Colonic mucosa (tissue), 4 donors: ENCODE data around the gene TRIM29. TPM values are rescaled to one million over a fixed set of nuclear protein-coding genes. Genes with fewer than 3 reads are reported as not detected.

ENCODE experiments used
- DNase-seq: peaks from one replicate; pipeline ENCODE4 v3.0.0-alpha.2; 2020
- H3K27ac ChIP-seq: fragments of 200-600 bp; one replicate; pipeline ENCODE4 v1.8.0; 2021
- H3K27me3 ChIP-seq: fragments of 200-600 bp; one replicate; pipeline ENCODE4 v1.8.0; 2021
- H3K36me3 ChIP-seq: fragments of 200-600 bp; one replicate; pipeline ENCODE4 v1.8.0; 2021
- H3K4me1 ChIP-seq: fragments of 200-600 bp; one replicate; pipeline ENCODE4 v1.8.0; 2021; ENCODE audit warnings: mild to moderate bottlenecking
- H3K4me3 ChIP-seq: fragments of 200-600 bp; one replicate; pipeline ENCODE4 v1.8.0; 2021
- H3K9ac ChIP-seq, 2 donors: one replicate each; pipeline ENCODE4 v1.7.0; 2013; ENCODE audit warnings: control low read depth in 2 of 2, low read depth in 2 of 2, low read length in 2 of 2
- H3K9me3 ChIP-seq: fragments of 200-600 bp; one replicate; pipeline ENCODE4 v1.8.0; 2021
- CTCF ChIP-seq: fragments of 200-600 bp; IDR thresholded peaks from one replicate; pipeline ENCODE4 v1.8.0; 2022; ENCODE audit warnings: antibody characterized with exemption, mild to moderate bottlenecking
- intact Hi-C: fragments of 100-400 bp; cut with DNase I; formaldehyde crosslinking; loops from one replicate; pipeline ENCODE4 v1.14.1; 2022
- total RNA-seq, 2 donors: library from RNA; stranded (reverse); fragmentation: NEBNext Ultra II Directional in 1 of 2; extraction: Animal tissue kit (Norgen Biotek cat#: 25700) in 1 of 2; gene quantifications; one replicate each; pipeline ENCODE4 v1.2.1, GENCODE V29; 2021
- donor health status: healthy.
- donor health status: DM: no; HTN: no; CAD: no.
- donor health status: DM: no; HTN: no; CAD: no.

Gene TRIM29
- total RNA-seq, 2 donors from 2014 or later = 3.4 to 4.0 TPM

- Histone ChIP-seq H3K4me1 (peaks cover 20% of the 10 kb centered on the region), H3K27ac (peak overlapping the region; percentile 89), H3K27me3 (no peaks in the 10 kb centered on the region), H3K9ac (peak overlapping the region; percentile 24 to 65), H3K9me3 (no peaks in the 10 kb centered on the region), H3K36me3 (no peaks in the 10 kb centered on the region), H3K4me3 (peak overlapping the region; percentile 2)
- DNase-seq = peak; percentile 86
- TF ChIP-seq CTCF = no peak
- intact Hi-C loops = no loop called here
These were observed 47.2 kb upstream of the TRIM29 start for GRCh38 chr11:120184946-120185705.

- no peaks in the 10 kb centered on the region for H3K9me3 ChIP-seq
- H3K27ac ChIP-seq = peak overlapping the region; percentile 89
- H3K36me3 ChIP-seq = no peaks in the 10 kb centered on the region
- peak overlapping the region; percentile 26 to 65 for H3K9ac ChIP-seq
- H3K27me3 ChIP-seq = no peaks in the 10 kb centered on the region
- intact Hi-C loops = no loop called here
- H3K4me1 ChIP-seq = peaks cover 19% of the 10 kb centered on the region
- no peak for TF ChIP-seq CTCF
- DNase-seq = peak; percentile 36
- H3K4me3 ChIP-seq = no peak overlapping the region
These were observed 46.5 kb upstream of the TRIM29 start for GRCh38 chr11:120184371-120184945.

GRCh38 chr11:120183701-120184141 is 45.8 kb upstream of the TRIM29 start:
- TF ChIP-seq CTCF = no peak
- intact Hi-C loops = no loop called here
- peaks cover 19% of the 10 kb centered on the region for H3K4me1 ChIP-seq

GRCh38 chr11:120182790-120183491 is 45.0 kb upstream of the TRIM29 start:
- TF ChIP-seq CTCF = peak; percentile 29
- peak overlapping the region in 1 of 2 donors; percentile 65 for H3K9ac ChIP-seq
- peak overlapping the region; percentile 40 for H3K27ac ChIP-seq
- H3K4me3 ChIP-seq = no peak overlapping the region
- H3K36me3 ChIP-seq = no peaks in the 10 kb centered on the region
- intact Hi-C loops = no loop called here
- no peaks in the 10 kb centered on the region for H3K9me3 ChIP-seq
- H3K27me3 ChIP-seq = no peaks in the 10 kb centered on the region
- peaks cover 19% of the 10 kb centered on the region for H3K4me1 ChIP-seq
- peak; percentile 91 for DNase-seq

More at GRCh38 chr11:120183701-120184141, 45.8 kb upstream of the TRIM29 start:
- Histone ChIP-seq H3K27me3 (no peaks in the 10 kb centered on the region), H3K9me3 (no peaks in the 10 kb centered on the region), H3K9ac (peak overlapping the region in 1 of 2 donors; percentile 65), H3K27ac (peak overlapping the region; percentile 89), H3K36me3 (no peaks in the 10 kb centered on the region), H3K4me3 (no peak overlapping the region)
- DNase-seq = peak; percentile 21

- peak; percentile 17 for DNase-seq
- H3K27me3 ChIP-seq = no peaks in the 10 kb centered on the region
- peaks cover 15% of the 10 kb centered on the region for H3K4me1 ChIP-seq
- H3K4me3 ChIP-seq = no peak overlapping the region
- intact Hi-C loops = no loop called here
- H3K9ac ChIP-seq = peak overlapping the region in 1 of 2 donors; percentile 65
- TF ChIP-seq CTCF = no peak
- peak overlapping the region; percentile 40 for H3K27ac ChIP-seq
- no peaks in the 10 kb centered on the region for H3K9me3 ChIP-seq
- H3K36me3 ChIP-seq = no peaks in the 10 kb centered on the region
These were observed 44.5 kb upstream of the TRIM29 start for GRCh38 chr11:120182372-120182771.
